ENCODE results near the gene TTBK2. TPM values are rescaled to one million over a fixed set of nuclear protein-coding genes. Genes with fewer than 3 reads are reported as not detected.

TTBK2 gene
- polyA plus RNA-seq, 1 donor (not counting 4 experiments of a cell fraction or from before 2014, with no cell fraction given) = 7.3 TPM

- no peaks in the 10 kb centered on the region for H3K27me3 ChIP-seq (ENCODE audit: control insufficient read depth, extremely low read depth, insufficient read depth, low read length)
- H3K4me2 ChIP-seq (ENCODE audit: control insufficient read depth, extremely low read depth, insufficient read depth, low read depth, low read length) = no peak overlapping the region
- H4K20me1 ChIP-seq (ENCODE audit: control insufficient read depth, extremely low read depth, insufficient read depth, low read length) = no peaks in the 10 kb centered on the region
- peaks cover 15% of the 10 kb centered on the region for H3K4me1 ChIP-seq (ENCODE audit: control insufficient read depth, extremely low read depth, insufficient read depth, low read length)
- DNase-seq (ENCODE audit: low read depth, low spot score) (no peak), FAIRE-seq (no peak)
- H3K27ac ChIP-seq (ENCODE audit: control insufficient read depth, insufficient read depth, low read length) = no peak overlapping the region
- H3K36me3 ChIP-seq (ENCODE audit: control insufficient read depth in 2 of 2, extremely low read depth in 1 of 2, insufficient read depth in 2 of 2, low read length in 2 of 2) = no peaks in the 10 kb centered on the region
- dilution Hi-C loops (cut with MboI; ENCODE audit: extremely low pct_ligation_motif_present, low sequenced_read_pairs) = no loop called here
- H3K9ac ChIP-seq (ENCODE audit: control insufficient read depth, extremely low read depth, insufficient read depth, low read length) = no peak overlapping the region
- TF ChIP-seq EZH2 (IDR thresholded peaks at IDR 0.05; ENCODE audit: low read length) (no peak), CTCF (optimal IDR thresholded peaks at IDR 0.05 in 1 of 3, IDR thresholded peaks at IDR 0.05 in 1 of 3, conservative IDR thresholded peaks at IDR 0.05 in 1 of 3; ENCODE audit: extremely low read depth in 1 of 3, insufficient read depth in 2 of 3, low read length in 3 of 3) (no peak)
- no peak overlapping the region for H3K4me3 ChIP-seq (ENCODE audit: control insufficient read depth in 2 of 3, extremely low read depth in 1 of 3, insufficient read depth in 2 of 3, low read depth in 1 of 3, low read length in 3 of 3)
- no peaks in the 10 kb centered on the region for H3K9me1 ChIP-seq (ENCODE audit: control insufficient read depth, extremely low read depth, insufficient read depth, low read length)
- peaks cover under 1% of the 10 kb centered on the region for H3K9me3 ChIP-seq (ENCODE audit: control insufficient read depth, low read depth, low read length)
- H3K79me2 ChIP-seq (ENCODE audit: control insufficient read depth, insufficient read depth, low read length) = no peaks in the 10 kb centered on the region
- no peak overlapping the region for H2AFZ ChIP-seq (ENCODE audit: control insufficient read depth, low read length)
These were observed 16.6 kb upstream of the TTBK2 start for GRCh38 chr15:42937143-42937542.

GRCh38 chr15:42933886-42934667, 13.5 kb upstream of the TTBK2 start:
- H3K4me1 ChIP-seq (ENCODE audit: control insufficient read depth, extremely low read depth, insufficient read depth, low read length) = peaks cover 15% of the 10 kb centered on the region
- H3K27me3 ChIP-seq (ENCODE audit: control insufficient read depth, extremely low read depth, insufficient read depth, low read length) = no peaks in the 10 kb centered on the region
- H3K27ac ChIP-seq (ENCODE audit: control insufficient read depth, insufficient read depth, low read length) = peak overlapping the region; percentile 13
- no peaks in the 10 kb centered on the region for H3K36me3 ChIP-seq (ENCODE audit: control insufficient read depth in 2 of 2, extremely low read depth in 1 of 2, insufficient read depth in 2 of 2, low read length in 2 of 2)
- FAIRE-seq (no peak), DNase-seq (ENCODE audit: low read depth, low spot score) (no peak)
- TF ChIP-seq EZH2 (IDR thresholded peaks at IDR 0.05; ENCODE audit: low read length) = no peak
- no peak for TF ChIP-seq CTCF (optimal IDR thresholded peaks at IDR 0.05 in 1 of 3, IDR thresholded peaks at IDR 0.05 in 1 of 3, conservative IDR thresholded peaks at IDR 0.05 in 1 of 3; ENCODE audit: extremely low read depth in 1 of 3, insufficient read depth in 2 of 3, low read length in 3 of 3)
- no peak overlapping the region for H3K4me3 ChIP-seq (ENCODE audit: control insufficient read depth in 2 of 3, extremely low read depth in 1 of 3, insufficient read depth in 2 of 3, low read depth in 1 of 3, low read length in 3 of 3)
- peaks cover 2% of the 10 kb centered on the region for H3K9me3 ChIP-seq (ENCODE audit: control insufficient read depth, low read depth, low read length)
- no peak overlapping the region for H3K9ac ChIP-seq (ENCODE audit: control insufficient read depth, extremely low read depth, insufficient read depth, low read length)
- H3K4me2 ChIP-seq (ENCODE audit: control insufficient read depth, extremely low read depth, insufficient read depth, low read depth, low read length) = no peak overlapping the region
- no peaks in the 10 kb centered on the region for H4K20me1 ChIP-seq (ENCODE audit: control insufficient read depth, extremely low read depth, insufficient read depth, low read length)
- dilution Hi-C loops (cut with MboI; ENCODE audit: extremely low pct_ligation_motif_present, low sequenced_read_pairs) = no loop called here
- no peak overlapping the region for H2AFZ ChIP-seq (ENCODE audit: control insufficient read depth, low read length)
- no peaks in the 10 kb centered on the region for H3K9me1 ChIP-seq (ENCODE audit: control insufficient read depth, extremely low read depth, insufficient read depth, low read length)
- no peaks in the 10 kb centered on the region for H3K79me2 ChIP-seq (ENCODE audit: control insufficient read depth, insufficient read depth, low read length)

All from keratinocyte (primary cell).